PFSK-1 (cell line): ENCODE data around the gene S100Z.

Source experiments
- POLR2AphosphoS5 ChIP-seq: IDR thresholded peaks from 2 replicates; pipeline ENCODE4 v1.6.1; 2012; ENCODE audit warnings: low read depth, mild to moderate bottlenecking, control low read depth, low read length, moderate library complexity
- TF ChIP-seq, protein P1 (sequence below), 2 experiments: IDR thresholded peaks; 2 replicates each; pipeline versions ENCODE4 v1.6.1 to v1.8.0; 2011 to 2012; ENCODE audit warnings: low read depth in 2 of 2, low read length in 2 of 2, control low read depth in 1 of 2, inconsistent platforms in 1 of 2, mild to moderate bottlenecking in 1 of 2, moderate library complexity in 1 of 2; ENCODE audit not compliant: insufficient read depth in 1 of 2

DNA sequence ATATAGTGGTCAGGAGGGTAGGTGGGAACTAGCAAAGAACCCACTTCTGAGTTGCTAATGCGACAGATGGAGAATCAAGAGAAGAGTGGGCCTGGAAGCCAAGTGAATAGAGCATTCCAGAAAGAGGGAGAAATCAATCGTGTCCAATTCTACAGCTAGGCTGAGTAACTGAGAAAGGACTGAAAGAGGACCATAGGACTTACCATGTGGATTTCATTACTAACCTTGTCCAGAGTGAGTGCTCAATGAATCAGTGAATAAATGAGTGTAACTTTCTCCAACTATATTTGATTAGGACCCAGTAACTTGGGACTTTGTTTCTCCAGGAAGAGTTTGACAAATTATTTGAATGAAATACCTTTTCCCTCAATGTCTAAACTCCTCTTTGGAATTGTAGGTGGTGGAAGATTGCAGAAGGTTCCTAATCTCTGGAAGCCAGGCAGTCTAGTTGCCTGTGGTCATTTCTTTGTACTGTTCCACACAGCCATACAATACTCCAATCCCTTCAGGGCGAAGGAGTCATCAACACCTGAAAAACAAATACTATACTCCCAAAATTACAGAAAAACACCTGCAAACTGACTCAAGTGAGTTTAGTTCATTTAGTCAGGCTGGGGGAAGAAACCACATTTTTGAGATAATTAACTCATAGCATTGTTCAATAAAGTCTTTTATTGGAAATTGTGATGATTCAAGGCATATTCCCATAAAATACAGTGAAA lies 33.5 kb upstream of the S100Z start:
- TF ChIP-seq, protein P1, sequence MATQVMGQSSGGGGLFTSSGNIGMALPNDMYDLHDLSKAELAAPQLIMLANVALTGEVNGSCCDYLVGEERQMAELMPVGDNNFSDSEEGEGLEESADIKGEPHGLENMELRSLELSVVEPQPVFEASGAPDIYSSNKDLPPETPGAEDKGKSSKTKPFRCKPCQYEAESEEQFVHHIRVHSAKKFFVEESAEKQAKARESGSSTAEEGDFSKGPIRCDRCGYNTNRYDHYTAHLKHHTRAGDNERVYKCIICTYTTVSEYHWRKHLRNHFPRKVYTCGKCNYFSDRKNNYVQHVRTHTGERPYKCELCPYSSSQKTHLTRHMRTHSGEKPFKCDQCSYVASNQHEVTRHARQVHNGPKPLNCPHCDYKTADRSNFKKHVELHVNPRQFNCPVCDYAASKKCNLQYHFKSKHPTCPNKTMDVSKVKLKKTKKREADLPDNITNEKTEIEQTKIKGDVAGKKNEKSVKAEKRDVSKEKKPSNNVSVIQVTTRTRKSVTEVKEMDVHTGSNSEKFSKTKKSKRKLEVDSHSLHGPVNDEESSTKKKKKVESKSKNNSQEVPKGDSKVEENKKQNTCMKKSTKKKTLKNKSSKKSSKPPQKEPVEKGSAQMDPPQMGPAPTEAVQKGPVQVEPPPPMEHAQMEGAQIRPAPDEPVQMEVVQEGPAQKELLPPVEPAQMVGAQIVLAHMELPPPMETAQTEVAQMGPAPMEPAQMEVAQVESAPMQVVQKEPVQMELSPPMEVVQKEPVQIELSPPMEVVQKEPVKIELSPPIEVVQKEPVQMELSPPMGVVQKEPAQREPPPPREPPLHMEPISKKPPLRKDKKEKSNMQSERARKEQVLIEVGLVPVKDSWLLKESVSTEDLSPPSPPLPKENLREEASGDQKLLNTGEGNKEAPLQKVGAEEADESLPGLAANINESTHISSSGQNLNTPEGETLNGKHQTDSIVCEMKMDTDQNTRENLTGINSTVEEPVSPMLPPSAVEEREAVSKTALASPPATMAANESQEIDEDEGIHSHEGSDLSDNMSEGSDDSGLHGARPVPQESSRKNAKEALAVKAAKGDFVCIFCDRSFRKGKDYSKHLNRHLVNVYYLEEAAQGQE (IDR thresholded peaks at IDR 0.05; ENCODE audit: insufficient read depth in 1 of 2, low read depth in 2 of 2, low read length in 2 of 2): no peak
- TF ChIP-seq POLR2AphosphoS5: no peak
